C4-2B (cell line): ENCODE results near the gene DNLZ.

Source experiments
- H3K27ac ChIP-seq: fragments of 450-650 bp; 2 replicates; pipeline ENCODE4 v1.5.1; 2017
- CTCF ChIP-seq: fragments of 450-650 bp; conservative IDR thresholded peaks from 2 replicates; pipeline ENCODE4 v1.5.1; 2017; ENCODE audit warnings: mild to moderate bottlenecking
- ZFX ChIP-seq: fragments of 450-650 bp; IDR thresholded peaks from 2 replicates; pipeline ENCODE4 v1.6.1; 2017

DNLZ gene

GRCh38 chr9:136395020-136395340 is 31.4 kb upstream of the DNLZ start:
- no peak for TF ChIP-seq ZFX
- no peak for TF ChIP-seq CTCF

DNA sequence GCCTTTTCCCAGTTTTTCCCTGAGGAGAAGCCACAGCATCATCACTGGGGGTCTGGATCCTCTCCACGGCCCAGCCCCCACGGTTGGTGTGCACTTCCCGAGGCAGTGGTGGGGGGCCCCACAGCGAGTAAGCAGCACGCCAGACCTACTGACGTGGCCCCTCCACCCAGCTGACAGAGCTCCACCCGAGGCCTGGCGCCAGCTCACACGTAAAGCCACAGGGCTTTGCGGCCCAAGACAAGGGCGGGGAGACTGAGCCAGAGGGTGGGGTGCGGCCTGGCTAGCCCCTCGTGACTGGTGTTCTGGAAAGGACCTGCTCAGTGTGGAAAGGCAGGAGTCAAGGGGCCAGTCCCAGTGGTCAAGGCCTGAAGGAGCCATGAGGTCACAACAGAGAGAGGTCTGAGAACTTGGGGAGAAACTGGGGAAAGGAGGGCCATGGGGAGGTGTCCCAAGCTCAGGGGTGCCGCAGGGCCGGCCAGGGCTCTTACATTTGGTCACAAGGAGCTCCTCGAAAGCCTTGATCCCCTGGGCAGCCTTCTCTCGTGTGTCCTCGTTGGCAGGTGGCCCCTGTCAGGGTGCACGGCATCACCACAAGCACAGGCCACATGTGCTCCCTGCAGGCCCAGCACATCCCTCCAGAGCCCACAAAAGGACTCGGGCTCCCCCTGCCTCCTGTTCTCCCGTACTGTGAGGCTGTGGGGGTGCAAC is 30.9 kb upstream of the DNLZ start:
- H3K27ac ChIP-seq = peak overlapping the region; percentile 90
- TF ChIP-seq CTCF (no peak), ZFX (no peak)

More at GRCh38 chr9:136395020-136395340, 31.4 kb upstream of the DNLZ start:
- H3K27ac ChIP-seq = peak overlapping the region; percentile 90

DNA sequence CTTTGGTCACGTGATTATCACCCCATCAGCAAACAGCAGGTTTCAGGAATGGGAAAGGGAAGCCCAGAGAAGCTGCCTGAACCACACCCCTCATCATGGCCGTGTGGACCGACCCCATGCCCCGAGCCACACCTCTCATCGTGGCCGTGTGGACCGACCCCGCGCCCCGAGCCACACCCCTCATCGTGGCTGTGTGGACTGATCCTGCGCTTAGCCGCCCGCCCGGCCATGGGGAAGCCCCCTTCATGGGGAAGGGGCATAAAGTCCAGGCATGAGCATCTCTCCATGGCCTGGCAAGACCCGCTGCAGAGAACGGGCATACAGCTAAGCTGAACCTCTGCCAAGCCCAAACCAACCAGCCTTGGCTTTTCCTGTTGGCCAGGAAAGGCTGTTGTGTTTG is 30.0 kb upstream of the DNLZ start:
- H3K27ac ChIP-seq = no peak overlapping the region
- TF ChIP-seq CTCF = no peak
- TF ChIP-seq ZFX = no peak

GRCh38 chr9:136392538-136393449 is 29.2 kb upstream of the DNLZ start:
- TF ChIP-seq CTCF = no peak
- no peak for TF ChIP-seq ZFX

DNA sequence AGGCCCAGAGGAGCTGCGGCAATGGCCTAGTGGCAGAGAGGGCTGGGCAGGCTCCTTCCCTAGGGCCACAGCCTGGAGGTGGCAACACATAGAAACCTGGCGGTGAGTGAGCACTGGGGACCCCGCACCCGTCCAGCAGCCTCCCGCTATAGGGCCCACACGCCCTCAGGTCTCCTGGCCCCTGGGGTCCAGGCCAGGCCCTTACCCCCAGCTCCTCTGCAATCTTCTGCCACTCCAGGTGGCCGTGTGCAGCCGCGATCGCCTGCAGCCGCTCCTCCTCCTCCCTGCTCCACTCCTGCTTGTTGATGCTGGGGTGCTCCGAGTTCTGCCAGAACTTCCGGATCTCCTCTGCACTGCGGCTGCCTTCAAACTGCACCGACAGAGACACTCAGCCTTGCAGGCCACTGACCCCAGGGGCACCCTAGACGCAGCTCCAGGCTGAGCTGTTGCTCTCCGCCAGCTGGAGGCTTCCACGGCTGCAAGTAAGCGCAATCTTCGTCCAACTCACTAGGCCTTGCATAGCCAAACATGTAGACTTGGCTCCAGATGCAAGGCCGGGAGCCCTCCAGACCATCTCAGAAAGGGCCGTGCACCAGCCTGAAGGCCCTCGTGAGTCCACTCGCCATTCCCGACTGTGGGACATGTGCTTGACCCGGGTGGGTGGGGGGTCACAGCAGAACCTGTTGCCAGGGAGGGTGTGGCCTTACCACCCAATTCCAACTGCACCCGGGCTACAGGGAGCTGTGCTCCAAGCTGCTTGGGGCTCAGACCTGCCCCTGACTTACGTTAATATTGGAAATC is 28.4 kb upstream of the DNLZ start:
- no peak overlapping the region for H3K27ac ChIP-seq
- no peak for TF ChIP-seq CTCF
- TF ChIP-seq ZFX = no peak

More at GRCh38 chr9:136392538-136393449, 29.2 kb upstream of the DNLZ start:
- H3K27ac ChIP-seq = no peak overlapping the region

DNA sequence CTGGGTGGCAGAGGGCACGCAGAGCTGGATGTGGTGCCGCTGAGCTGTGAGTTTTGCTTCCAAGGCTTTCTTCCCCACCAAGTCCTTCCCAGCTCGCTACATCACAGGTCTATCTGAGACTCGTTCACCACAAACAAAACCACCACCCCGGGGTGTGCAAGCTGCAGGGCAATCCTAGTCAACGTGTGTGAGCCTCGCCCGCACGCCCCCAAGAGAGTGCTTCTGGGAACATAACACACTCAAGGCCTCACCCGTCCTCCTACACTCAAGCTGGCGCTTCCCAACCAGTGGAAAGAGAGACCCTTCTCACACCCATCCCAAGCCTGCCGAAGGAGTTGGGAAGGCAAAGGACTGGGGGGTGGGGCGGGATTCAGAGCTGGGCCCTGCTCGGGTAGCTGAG is 25.9 kb upstream of the DNLZ start:
- TF ChIP-seq CTCF = no peak
- no peak for TF ChIP-seq ZFX
- no peak overlapping the region for H3K27ac ChIP-seq

DNA sequence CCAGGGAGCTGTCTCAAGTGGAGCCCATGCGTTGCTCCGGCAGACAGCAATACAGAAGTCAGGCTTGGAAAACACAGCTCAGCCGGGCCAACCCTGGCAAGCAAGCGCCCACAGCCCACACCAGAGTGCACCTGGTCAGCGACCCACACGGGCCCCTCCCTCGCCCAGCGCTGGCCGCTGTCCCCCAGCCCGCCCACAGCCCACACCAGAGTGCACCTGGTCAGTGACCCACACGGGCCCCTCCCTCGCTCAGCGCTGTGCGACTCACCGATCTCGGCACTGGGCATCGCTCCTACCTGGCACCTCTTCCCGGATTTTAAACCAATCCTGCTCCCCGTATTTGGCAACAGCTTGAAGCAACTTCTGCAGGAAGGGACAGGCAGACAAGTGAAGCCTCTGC is 23.7 kb upstream of the DNLZ start:
- TF ChIP-seq CTCF (no peak), ZFX (no peak)

More for the DNA sequence above, 23.7 kb upstream of the DNLZ start:
- no peak overlapping the region for H3K27ac ChIP-seq
